Rectal smooth muscle tissue (tissue), 1 donor: ENCODE measurements around the gene MTHFD1.
"Not testable (repeated sequence)": the region's sequence is repeated elsewhere in the genome, so short reads cannot be mapped to it uniquely, and the experiment has no call there.

Source experiments
- H3K27ac ChIP-seq: one replicate; pipeline ENCODE4 v1.7.0; 2013; ENCODE audit warnings: low read depth, low read length, inconsistent platforms
- H3K27me3 ChIP-seq: one replicate; pipeline ENCODE4 v1.7.0; 2013; ENCODE audit warnings: low read length; ENCODE audit not compliant: control insufficient read depth, insufficient read depth
- H3K36me3 ChIP-seq: one replicate; pipeline ENCODE4 v1.7.0; 2013; ENCODE audit warnings: low read length; ENCODE audit not compliant: control insufficient read depth, insufficient read depth
- H3K4me1 ChIP-seq: one replicate; pipeline ENCODE4 v1.7.0; 2013; ENCODE audit warnings: low read length; ENCODE audit not compliant: control insufficient read depth, insufficient read depth
- H3K4me3 ChIP-seq: one replicate; pipeline ENCODE4 v1.7.0; 2013; ENCODE audit warnings: low read length
- H3K9ac ChIP-seq: one replicate; pipeline ENCODE4 v1.7.0; 2013; ENCODE audit warnings: low read length

MTHFD1 gene

DNA sequence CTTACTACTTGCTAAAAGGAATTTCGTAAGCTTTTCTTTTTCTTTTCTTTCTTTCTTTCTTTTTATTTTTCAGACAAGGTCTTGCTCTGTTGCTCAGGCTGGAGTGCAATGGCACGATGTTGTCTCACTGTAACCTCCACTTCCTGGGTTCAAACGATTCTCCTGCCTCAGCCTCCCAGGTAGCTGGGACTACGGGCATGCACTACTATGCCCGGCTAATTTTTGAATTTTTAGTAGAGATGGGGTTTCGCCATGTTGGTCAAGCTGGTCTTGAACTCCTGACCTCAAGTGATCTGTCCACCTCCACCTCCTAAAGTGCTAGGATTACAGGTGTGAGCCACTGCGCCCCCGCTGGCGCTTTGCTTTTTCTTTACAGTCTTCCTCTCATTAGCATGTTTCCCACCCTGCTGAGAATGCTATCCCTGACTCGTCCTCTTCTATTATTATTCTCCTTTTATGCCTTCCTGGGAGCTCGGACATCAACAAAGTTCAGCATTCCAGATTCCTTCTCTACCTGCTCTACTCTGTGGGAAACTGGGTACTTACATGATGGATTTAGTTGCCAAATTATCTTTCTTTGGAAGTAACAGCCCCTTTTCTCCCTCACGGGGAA, 3.1 kb downstream of the MTHFD1 start:
- Histone ChIP-seq H3K27ac (no peak overlapping the region), H3K36me3 (no peaks in the 10 kb centered on the region), H3K27me3 (no peaks in the 10 kb centered on the region), H3K4me3 (no peak overlapping the region), H3K9ac (no peak overlapping the region), H3K4me1 (peaks cover 4% of the 10 kb centered on the region)

DNA sequence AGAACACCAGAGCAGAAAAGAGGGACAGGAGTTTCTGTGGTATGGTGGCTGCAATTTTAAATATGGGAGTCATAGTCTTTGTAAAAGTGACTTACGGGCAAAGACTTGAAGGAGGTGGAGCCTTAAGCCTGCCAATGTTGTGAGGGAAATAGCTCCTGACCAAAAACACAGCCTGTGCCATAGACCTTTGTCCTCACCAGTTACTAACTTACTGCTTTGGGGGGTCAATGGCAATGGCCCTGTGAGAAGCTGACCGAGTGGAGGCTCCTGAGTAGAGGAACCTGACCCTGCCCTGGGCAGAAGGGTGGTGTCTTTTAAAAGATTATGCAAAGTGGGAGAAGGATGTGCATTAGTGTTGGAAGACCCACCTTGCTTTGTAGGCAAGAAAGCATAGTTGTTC, 3.8 kb downstream of the MTHFD1 start:
- Histone ChIP-seq H3K4me3 (no peak overlapping the region), H3K27ac (no peak overlapping the region), H3K9ac (no peak overlapping the region), H3K27me3 (no peaks in the 10 kb centered on the region), H3K4me1 (peaks cover 4% of the 10 kb centered on the region), H3K36me3 (no peaks in the 10 kb centered on the region)

DNA sequence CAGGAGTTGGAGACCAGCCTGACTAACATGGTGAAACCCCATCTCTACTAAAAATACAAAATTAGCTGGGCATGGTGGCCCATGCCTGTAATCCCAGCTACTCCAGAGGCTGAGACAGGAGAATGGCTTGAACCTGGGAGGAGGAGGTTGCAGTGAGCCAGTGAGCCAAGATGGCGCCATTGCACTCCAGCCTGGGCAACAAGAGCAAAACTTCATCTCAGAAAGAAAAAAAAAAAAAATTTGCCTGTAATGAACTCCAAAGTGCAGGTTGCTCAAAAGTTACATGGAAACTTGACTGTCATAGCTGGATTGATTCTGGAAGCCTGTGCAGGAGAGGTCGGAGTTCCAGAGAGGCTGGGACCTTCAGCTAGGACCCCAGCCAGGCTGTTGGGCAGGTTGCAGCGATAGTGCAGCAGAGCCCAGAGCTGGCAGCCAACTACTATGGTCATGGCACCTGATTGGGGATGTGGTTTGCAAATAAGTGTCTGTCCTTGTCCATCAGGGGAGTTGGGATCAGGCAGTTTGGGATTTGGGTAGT, 5.1 kb downstream of the MTHFD1 start:
- not testable (repeated sequence) for H3K36me3 ChIP-seq, H3K27me3 ChIP-seq, H3K4me3 ChIP-seq, H3K4me1 ChIP-seq, H3K9ac ChIP-seq, H3K27ac ChIP-seq

- Histone ChIP-seq H3K27me3 (no peaks in the 10 kb centered on the region), H3K9ac (no peak overlapping the region), H3K27ac (no peak overlapping the region), H3K4me3 (no peak overlapping the region), H3K4me1 (no peaks in the 10 kb centered on the region), H3K36me3 (no peaks in the 10 kb centered on the region)
Observed at GRCh38 chr14:64394423-64394822, 6.3 kb downstream of the MTHFD1 start.

- Histone ChIP-seq H3K9ac (no peak overlapping the region), H3K27me3 (no peaks in the 10 kb centered on the region), H3K36me3 (no peaks in the 10 kb centered on the region), H3K4me3 (no peak overlapping the region), H3K4me1 (no peaks in the 10 kb centered on the region), H3K27ac (no peak overlapping the region)
Observed at GRCh38 chr14:64394977-64395633, 7.0 kb downstream of the MTHFD1 start.

DNA sequence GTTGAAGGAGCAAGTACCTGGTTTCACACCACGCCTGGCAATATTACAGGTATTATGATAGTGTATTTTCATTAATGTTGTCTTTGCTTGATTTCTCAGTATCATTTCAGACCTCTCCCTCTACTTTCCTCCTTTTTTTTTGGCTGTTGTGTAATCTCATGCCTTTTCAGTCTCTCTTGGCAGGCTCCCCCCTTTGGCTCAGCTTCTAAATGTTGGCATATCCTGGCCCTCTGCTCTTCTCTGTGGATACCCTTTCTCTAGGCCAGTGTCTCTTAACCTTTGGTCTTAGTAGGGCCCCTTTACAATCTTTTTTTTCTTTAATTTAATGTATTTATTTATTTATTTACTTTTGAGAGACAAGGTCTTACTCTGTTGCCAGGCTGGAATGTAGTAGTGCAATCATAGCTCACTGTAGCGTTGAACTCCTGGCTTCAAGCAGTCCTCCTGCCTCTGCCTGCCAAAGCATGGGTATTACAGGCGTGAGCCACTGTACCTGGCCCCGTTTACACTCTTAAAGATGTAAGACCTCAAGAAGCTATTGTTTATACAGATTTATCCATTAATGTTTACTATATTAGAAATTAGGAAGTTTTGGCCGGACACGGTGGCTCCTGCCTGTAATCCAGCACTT, 12.8 kb downstream of the MTHFD1 start:
- Histone ChIP-seq H3K4me3 (no peak overlapping the region), H3K36me3 (no peaks in the 10 kb centered on the region), H3K27me3 (no peaks in the 10 kb centered on the region), H3K9ac (no peak overlapping the region), H3K4me1 (no peaks in the 10 kb centered on the region), H3K27ac (no peak overlapping the region)

GRCh38 chr14:64401949-64402348, 13.8 kb downstream of the MTHFD1 start:
- Histone ChIP-seq H3K9ac (no peak overlapping the region), H3K4me3 (no peak overlapping the region), H3K27me3 (no peaks in the 10 kb centered on the region), H3K4me1 (no peaks in the 10 kb centered on the region), H3K36me3 (no peaks in the 10 kb centered on the region), H3K27ac (no peak overlapping the region)

GRCh38 chr14:64405295-64405694, 17.1 kb downstream of the MTHFD1 start:
- H3K4me1 ChIP-seq, result no peaks in the 10 kb centered on the region
- no peak overlapping the region for H3K9ac ChIP-seq
- H3K36me3 ChIP-seq, result no peaks in the 10 kb centered on the region
- H3K4me3 ChIP-seq, result no peak overlapping the region
- no peaks in the 10 kb centered on the region for H3K27me3 ChIP-seq
- H3K27ac ChIP-seq, result no peak overlapping the region

GRCh38 chr14:64407329-64407728, 19.2 kb downstream of the MTHFD1 start:
- Histone ChIP-seq H3K4me3 (no peak overlapping the region), H3K27me3 (no peaks in the 10 kb centered on the region), H3K4me1 (no peaks in the 10 kb centered on the region), H3K27ac (no peak overlapping the region), H3K9ac (no peak overlapping the region), H3K36me3 (no peaks in the 10 kb centered on the region)

DNA sequence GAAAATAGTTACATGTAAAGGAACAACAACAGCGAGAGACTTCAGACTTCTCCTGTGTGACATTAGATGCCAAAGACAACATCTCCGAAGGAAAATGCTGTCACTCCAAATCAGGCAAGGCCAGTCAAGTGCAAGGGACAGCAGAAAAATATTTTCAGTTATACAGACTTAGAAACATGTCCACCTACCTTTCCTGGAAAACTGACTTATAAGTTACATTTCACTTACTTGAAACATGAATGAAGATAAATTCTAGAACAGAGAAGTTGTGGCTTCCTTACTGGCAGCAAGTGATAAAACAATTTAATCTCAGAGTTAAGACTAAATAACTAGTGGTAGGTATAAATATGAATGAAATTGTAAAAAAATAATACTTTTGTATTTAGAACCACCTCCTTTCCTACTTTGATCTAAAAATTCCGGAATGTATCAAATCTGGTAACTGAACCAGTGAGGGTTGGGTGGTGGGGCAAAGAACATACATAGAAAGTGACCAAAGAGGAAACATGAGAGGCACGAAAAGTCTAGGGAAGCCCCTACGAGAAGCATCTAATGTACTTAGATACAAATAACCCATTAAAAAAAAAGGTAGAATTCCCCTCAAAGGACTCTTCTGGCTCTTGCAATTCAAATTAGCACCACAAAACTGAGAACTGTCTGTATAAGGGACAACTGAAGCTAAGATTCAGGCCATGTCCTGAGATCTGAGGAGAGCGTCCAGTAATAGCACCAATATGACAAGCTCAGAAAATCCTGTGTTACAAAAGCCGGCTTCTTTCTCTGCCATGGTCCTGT, 21.2 kb downstream of the MTHFD1 start:
- no peak overlapping the region for H3K9ac ChIP-seq
- H3K36me3 ChIP-seq, result no peaks in the 10 kb centered on the region
- no peak overlapping the region for H3K4me3 ChIP-seq
- H3K27me3 ChIP-seq, result no peaks in the 10 kb centered on the region
- H3K27ac ChIP-seq, result no peak overlapping the region
- H3K4me1 ChIP-seq, result no peaks in the 10 kb centered on the region

- H3K27ac ChIP-seq, result no peak overlapping the region
- H3K4me1 ChIP-seq, result no peaks in the 10 kb centered on the region
- no peak overlapping the region for H3K9ac ChIP-seq
- H3K4me3 ChIP-seq, result no peak overlapping the region
- H3K36me3 ChIP-seq, result peaks cover 2% of the 10 kb centered on the region
- H3K27me3 ChIP-seq, result no peaks in the 10 kb centered on the region
Observed at GRCh38 chr14:64410084-64410774, 22.1 kb downstream of the MTHFD1 start.

DNA sequence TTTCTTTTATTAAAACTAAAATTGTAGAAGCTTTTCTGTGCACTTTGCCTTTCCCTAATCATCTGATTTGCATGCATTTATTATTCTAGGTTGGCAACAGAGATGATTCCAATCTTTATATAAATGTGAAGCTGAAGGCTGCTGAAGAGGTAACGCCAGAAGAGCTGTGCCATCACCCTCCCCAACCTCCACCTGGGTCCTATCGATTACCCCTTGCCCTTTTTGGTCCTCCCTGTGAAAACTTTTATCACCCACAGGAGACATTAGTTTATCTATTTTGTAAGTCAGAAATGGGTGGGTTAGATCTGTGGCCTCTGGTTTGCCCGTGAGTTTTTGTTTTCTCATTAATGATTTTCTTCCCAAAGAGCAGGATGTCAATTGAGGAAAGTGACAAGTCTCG, 22.8 kb downstream of the MTHFD1 start:
- Histone ChIP-seq H3K4me3 (no peak overlapping the region), H3K9ac (no peak overlapping the region), H3K36me3 (peaks cover 2% of the 10 kb centered on the region), H3K27ac (no peak overlapping the region), H3K27me3 (no peaks in the 10 kb centered on the region), H3K4me1 (no peaks in the 10 kb centered on the region)
